GM06990 (cell line): ENCODE data around the gene CYTIP.

Experiments
- DNase-seq: peaks from one replicate; pipeline ENCODE4 v3.0.0-alpha.2; 2011; ENCODE audit not compliant: insufficient read length; ENCODE audit errors: extremely low read depth
- H3K27me3 ChIP-seq: replicated peaks from 2 replicates; pipeline ENCODE4 v1.6.0; 2011; ENCODE audit warnings: low read length; ENCODE audit not compliant: control insufficient read depth, insufficient read depth
- H3K36me3 ChIP-seq: 2 replicates; pipeline ENCODE4 v1.5.1; 2011; ENCODE audit warnings: low read length; ENCODE audit not compliant: control insufficient read depth, insufficient read depth
- H3K4me3 ChIP-seq: replicated peaks from 2 replicates; pipeline ENCODE4 v1.5.1; 2011; ENCODE audit warnings: low read depth, mild to moderate bottlenecking, control low read depth, low read length
- TF ChIP-seq, protein P1 (sequence below): IDR thresholded peaks from 2 replicates; pipeline ENCODE4 v1.5.1; 2011; ENCODE audit warnings: low read length, control low read depth, mild to moderate bottlenecking, inconsistent platforms; ENCODE audit not compliant: insufficient read depth, poor library complexity, severe bottlenecking

CYTIP gene

DNA sequence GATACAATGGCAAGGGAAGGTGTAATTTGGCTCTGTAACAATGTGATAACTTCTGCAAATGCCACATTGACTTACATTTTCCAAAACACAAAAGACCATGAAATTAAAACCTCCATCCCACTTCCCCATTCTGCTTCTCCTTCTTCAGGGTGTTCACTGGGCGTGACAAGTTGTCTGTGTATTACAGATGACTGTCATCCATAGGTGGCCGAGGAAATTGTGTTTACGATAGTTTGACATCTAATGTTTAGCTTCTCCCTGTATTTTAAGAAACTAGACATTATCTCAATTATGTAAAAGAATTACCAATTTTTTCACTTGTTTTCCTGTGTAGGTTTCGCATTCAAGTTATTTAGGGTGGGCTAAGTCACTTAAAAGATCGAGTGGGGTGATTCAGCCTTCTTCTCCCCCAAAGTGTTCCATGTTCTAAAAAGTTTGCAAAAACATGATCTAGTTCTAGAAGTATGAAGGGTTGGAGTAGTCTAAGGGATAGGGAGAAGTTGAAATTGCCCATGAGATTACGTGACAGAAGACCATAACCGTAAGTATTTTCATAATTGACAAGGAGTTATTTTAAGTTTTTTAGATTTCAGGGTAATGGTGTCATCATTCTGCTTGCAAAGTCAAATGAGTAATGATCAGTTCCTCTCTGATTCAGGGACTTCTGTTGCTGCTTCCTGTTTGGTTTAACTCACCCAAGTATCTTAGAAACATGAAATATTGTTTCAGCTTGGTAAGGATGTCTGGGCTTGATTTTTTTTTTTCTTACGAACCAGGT is 25.2 kb upstream of the CYTIP start:
- Histone ChIP-seq H3K36me3 (no peaks in the 10 kb centered on the region), H3K27me3 (no peaks in the 10 kb centered on the region), H3K4me3 (peak overlapping the region; percentile 46)
- TF ChIP-seq, protein P1, sequence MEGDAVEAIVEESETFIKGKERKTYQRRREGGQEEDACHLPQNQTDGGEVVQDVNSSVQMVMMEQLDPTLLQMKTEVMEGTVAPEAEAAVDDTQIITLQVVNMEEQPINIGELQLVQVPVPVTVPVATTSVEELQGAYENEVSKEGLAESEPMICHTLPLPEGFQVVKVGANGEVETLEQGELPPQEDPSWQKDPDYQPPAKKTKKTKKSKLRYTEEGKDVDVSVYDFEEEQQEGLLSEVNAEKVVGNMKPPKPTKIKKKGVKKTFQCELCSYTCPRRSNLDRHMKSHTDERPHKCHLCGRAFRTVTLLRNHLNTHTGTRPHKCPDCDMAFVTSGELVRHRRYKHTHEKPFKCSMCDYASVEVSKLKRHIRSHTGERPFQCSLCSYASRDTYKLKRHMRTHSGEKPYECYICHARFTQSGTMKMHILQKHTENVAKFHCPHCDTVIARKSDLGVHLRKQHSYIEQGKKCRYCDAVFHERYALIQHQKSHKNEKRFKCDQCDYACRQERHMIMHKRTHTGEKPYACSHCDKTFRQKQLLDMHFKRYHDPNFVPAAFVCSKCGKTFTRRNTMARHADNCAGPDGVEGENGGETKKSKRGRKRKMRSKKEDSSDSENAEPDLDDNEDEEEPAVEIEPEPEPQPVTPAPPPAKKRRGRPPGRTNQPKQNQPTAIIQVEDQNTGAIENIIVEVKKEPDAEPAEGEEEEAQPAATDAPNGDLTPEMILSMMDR = no peak
- peak; percentile 58 for DNase-seq

DNA sequence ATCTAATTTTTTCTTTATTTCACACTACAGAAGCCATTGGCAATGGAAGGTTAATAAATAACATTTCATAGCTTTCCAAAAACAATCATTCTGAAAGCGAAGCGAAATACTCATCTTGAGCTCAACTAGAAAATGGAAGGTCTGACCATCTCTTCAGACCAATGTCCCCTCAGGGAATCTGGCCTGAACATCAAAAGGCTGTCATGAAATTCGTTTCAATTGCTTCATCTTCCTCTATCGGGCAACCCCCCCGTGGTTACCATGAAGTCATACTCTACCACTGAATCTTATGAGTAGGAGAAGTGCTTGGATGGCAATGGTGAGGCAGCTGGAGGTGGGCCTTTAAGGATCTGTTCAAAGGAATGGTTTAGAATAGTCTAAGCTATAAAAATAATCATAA is 22.9 kb upstream of the CYTIP start:
- no peaks in the 10 kb centered on the region for H3K27me3 ChIP-seq
- TF ChIP-seq, protein P1 = no peak
- no peaks in the 10 kb centered on the region for H3K36me3 ChIP-seq
- H3K4me3 ChIP-seq = no peak overlapping the region
- DNase-seq = no peak

DNA sequence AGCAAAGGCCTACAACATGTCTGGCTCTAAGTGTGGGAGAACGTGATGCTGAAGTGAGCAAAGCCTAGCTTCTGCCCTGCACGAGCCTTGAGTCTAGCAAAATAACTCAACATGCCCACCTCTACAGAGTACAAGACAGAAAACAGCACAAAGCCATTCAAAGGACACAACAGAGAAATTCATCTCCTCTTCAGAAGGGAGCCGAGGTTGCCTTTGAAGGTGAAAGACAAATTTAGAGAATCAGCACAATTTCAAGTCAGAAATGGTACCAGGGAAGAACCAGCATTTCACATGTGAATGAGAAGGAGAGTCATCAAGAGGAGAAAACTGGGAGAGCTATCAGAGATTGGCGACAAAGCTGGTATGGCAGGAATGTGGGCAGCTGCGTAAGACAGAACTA is 21.7 kb upstream of the CYTIP start:
- no peak for DNase-seq
- Histone ChIP-seq H3K36me3 (no peaks in the 10 kb centered on the region), H3K4me3 (no peak overlapping the region), H3K27me3 (no peaks in the 10 kb centered on the region)
- TF ChIP-seq, protein P1 = no peak

DNA sequence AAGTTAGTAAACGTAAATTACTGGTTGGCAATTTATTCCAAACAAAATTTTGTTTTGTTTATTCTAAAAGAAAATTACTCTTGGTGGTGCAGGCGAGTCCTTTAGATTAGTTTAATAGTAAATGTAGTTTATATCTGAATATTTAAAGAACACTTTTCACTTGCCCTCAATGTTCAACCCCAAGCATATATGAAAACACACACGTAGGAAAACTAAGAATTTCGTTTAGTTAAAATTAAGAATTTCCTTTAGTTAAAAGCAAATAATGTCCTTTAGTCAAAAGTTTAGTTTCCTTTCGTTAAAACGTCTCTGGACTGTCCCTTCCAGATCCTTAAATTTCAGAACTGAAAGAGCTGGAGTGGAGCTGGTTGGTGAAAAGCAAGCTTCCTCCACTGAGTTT is 19.1 kb upstream of the CYTIP start:
- no peak for DNase-seq
- Histone ChIP-seq H3K27me3 (no peaks in the 10 kb centered on the region), H3K36me3 (no peaks in the 10 kb centered on the region), H3K4me3 (no peak overlapping the region)
- TF ChIP-seq, protein P1 = no peak

DNA sequence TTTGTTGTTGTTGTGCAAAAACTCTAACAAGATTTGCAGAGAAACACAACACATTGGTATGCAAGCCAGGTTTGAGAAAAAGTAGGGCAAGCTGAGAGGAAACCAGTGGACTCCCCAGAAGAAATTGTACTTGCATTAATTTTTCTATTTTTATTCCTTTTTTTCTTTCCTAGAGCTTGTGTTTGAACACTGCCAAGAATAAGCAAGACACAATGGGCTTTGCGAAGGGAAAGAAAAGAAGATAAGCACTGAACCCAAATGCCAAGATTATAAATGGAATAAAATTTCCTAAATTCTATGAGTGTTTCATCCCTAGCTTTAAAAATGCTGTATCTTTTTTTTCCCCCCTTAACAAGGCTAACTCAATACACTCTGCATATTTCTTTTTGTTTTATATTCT is 17.0 kb upstream of the CYTIP start:
- Histone ChIP-seq H3K27me3 (no peaks in the 10 kb centered on the region), H3K36me3 (no peaks in the 10 kb centered on the region), H3K4me3 (no peak overlapping the region)
- no peak for DNase-seq
- TF ChIP-seq, protein P1 = no peak
